HG03280 (cell line): ENCODE data around the gene GPR15.

ENCODE experiments used
- ATAC-seq: cut with Tn5 transposase; IDR thresholded peaks from one replicate; pipeline ENCODE4 v1.9.1; 2021; ENCODE audit warnings: mild to moderate bottlenecking, moderate library complexity; ENCODE audit not compliant: unreplicated experiment

GPR15 gene

DNA sequence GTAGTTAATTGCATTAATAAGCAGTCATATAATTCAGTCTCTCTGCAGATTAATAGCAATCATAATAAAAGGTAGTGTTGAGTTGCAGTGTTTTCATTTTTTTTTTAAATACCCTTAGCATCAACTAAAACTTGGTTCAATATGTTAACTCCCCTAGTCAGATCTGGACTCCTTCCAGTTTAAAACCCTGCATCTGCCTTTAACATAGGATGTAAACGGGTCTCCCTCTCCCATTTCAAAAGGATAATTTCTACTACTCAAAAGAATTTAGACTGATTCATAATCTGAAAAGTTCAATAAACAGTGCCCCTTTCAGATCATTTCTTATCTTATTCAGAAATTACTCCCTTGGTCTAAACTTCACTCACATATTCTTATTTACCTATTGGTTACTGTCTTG lies 50.3 kb downstream of the GPR15 start:
- no peak for ATAC-seq

DNA sequence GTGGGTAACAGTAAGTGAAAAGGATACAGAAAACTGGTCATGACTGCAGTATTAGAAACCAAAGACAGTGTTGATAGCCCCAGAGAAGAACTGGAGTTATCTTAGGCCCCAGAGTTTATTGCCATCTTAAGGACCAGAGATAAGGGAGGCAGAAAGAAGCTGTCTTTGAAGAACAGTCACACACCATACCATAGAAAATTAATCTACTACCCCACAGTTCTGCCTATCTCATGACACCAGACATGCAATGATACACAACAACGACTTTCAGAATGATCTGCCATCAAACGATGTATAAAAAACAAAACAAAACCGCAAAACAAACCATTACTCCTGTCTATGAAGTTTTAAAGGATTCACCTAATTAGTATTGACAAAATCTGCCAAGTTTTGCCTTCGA lies 52.0 kb downstream of the GPR15 start:
- no peak for ATAC-seq
